Gastrocnemius medialis (tissue), 4 donors: ENCODE data around the gene ARSI. TPM values are rescaled to one million over a fixed set of nuclear protein-coding genes. Genes with fewer than 3 reads are reported as not detected.

Experiments
- ATAC-seq, 2 donors: fragments of 150-250 bp; one replicate each; pipeline ENCODE4 v1.9.1; 2016
- DNase-seq, 2 donors: peaks; one replicate each; pipeline ENCODE4 v3.0.0-alpha.2; 2019
- H3K27ac ChIP-seq, 4 donors: fragments of 200-600 bp; sonication (generic); 1 replicate in 1 of 4; 2 replicates in 3 of 4; pipeline ENCODE4 v1.5.1; 2016 to 2018; ENCODE audit warnings: mild to moderate bottlenecking in 2 of 4, moderate library complexity in 1 of 4
- H3K27me3 ChIP-seq, 3 donors: fragments of 200-600 bp; sonication (generic) in 2 of 3; 1 replicate in 1 of 3; 2 replicates in 2 of 3; pipeline versions ENCODE4 v1.5.1 to v1.6.0; 2016 to 2019; ENCODE audit warnings: mild to moderate bottlenecking in 1 of 3, moderate library complexity in 1 of 3
- H3K36me3 ChIP-seq, 2 donors: fragments of 200-600 bp; sonication (generic) in 1 of 2; one replicate each; pipeline ENCODE4 v1.5.1; 2017 to 2018
- H3K4me1 ChIP-seq, 2 donors: fragments of 200-600 bp; sonication (generic) in 1 of 2; one replicate each; pipeline ENCODE4 v1.5.1; 2016 to 2017; ENCODE audit warnings: mild to moderate bottlenecking in 2 of 2
- H3K4me3 ChIP-seq, 4 donors: fragments of 200-600 bp; sonication (generic) in 3 of 4; 1 replicate in 1 of 4; 2 replicates in 3 of 4; pipeline ENCODE4 v1.5.1; 2016 to 2019; ENCODE audit warnings: mild to moderate bottlenecking in 2 of 4
- H3K9me3 ChIP-seq, 3 donors: fragments of 200-600 bp; sonication (generic) in 2 of 3; 1 replicate in 1 of 3; 2 replicates in 2 of 3; pipeline ENCODE4 v1.5.1; 2016 to 2019
- CTCF ChIP-seq, 5 experiments: fragments of 450-650 bp in 3 of 5; fragments of 200-600 bp in 2 of 5; sonication (generic) in 2 of 5; IDR thresholded peaks in 4 of 5; conservative IDR thresholded peaks in 1 of 5; 1 replicate in 4 of 5; 2 replicates in 1 of 5; pipeline ENCODE4 v1.5.1; 2016 to 2019; ENCODE audit warnings: antibody characterized with exemption in 5 of 5, mild to moderate bottlenecking in 3 of 5, moderate library complexity in 3 of 5
- POLR2A ChIP-seq, 2 donors: fragments of 450-650 bp; IDR thresholded peaks; one replicate each; pipeline ENCODE4 v1.6.1; 2017; ENCODE audit warnings: antibody characterized with exemption in 2 of 2, mild to moderate bottlenecking in 2 of 2, moderate library complexity in 2 of 2
- in situ Hi-C, 4 donors: fragments of 200-750 bp; cut with MboI; loops; one replicate each; pipeline versions ENCODE4 v1.15.0 to v1.8.0; 2017; ENCODE audit warnings: low sequenced_read_pairs in 4 of 4
- intact Hi-C: fragments of 100-400 bp; cut with DNase I; formaldehyde crosslinking; loops from one replicate; pipeline ENCODE4 v1.15.1; 2023; ENCODE audit warnings: low total_unique reads
- total RNA-seq, 4 donors: library from RNA; depleted of rRNA; stranded (reverse); fragments of >200 nt; gene quantifications; one replicate each; pipeline versions ENCODE4 v1.1.0 to v1.2.3, GENCODE V29; 2016

ARSI gene
- total RNA-seq, 4 donors from 2014 or later = not detected

- Histone ChIP-seq H3K27ac (no peak overlapping the region), H3K4me1 (peaks cover 0 to 5% of the 10 kb centered on the region in 2 donors), H3K27me3 (no peaks in the 10 kb centered on the region), H3K9me3 (no peaks in the 10 kb centered on the region), H3K4me3 (peak overlapping the region; percentile 35 to 53 (median 48)), H3K36me3 (no peaks in the 10 kb centered on the region)
- no peak for DNase-seq
- TF ChIP-seq CTCF (IDR thresholded peaks at IDR 0.05 in 4 of 5, conservative IDR thresholded peaks at IDR 0.05 in 1 of 5) (no peak), POLR2A (IDR thresholded peaks at IDR 0.05) (no peak)
- no peak for ATAC-seq
- in situ Hi-C loops = no loop called here
- intact Hi-C loops = no loop called here
Measured at GRCh38 chr5:150303070-150303615, 438 bp upstream of the ARSI start.

- Histone ChIP-seq H3K4me1 (peaks cover 0 to 5% of the 10 kb centered on the region in 2 donors), H3K9me3 (no peaks in the 10 kb centered on the region), H3K36me3 (no peaks in the 10 kb centered on the region), H3K27ac (no peak overlapping the region), H3K4me3 (peak overlapping the region in 2 of 4 donors; percentile 50 to 53), H3K27me3 (no peaks in the 10 kb centered on the region)
- no peak for TF ChIP-seq CTCF (IDR thresholded peaks at IDR 0.05 in 4 of 5, conservative IDR thresholded peaks at IDR 0.05 in 1 of 5)
- TF ChIP-seq POLR2A (IDR thresholded peaks at IDR 0.05) = no peak
- in situ Hi-C loops = no loop called here
- DNase-seq (no peak), ATAC-seq (no peak)
- intact Hi-C loops = no loop called here
Measured at GRCh38 chr5:150301901-150302300, 804 bp downstream of the ARSI start.

- Histone ChIP-seq H3K27ac (no peak overlapping the region), H3K9me3 (no peaks in the 10 kb centered on the region), H3K36me3 (no peaks in the 10 kb centered on the region), H3K4me1 (peaks cover 0 to 5% of the 10 kb centered on the region in 2 donors), H3K4me3 (no peak overlapping the region), H3K27me3 (no peaks in the 10 kb centered on the region)
- ATAC-seq = no peak
- DNase-seq = no peak
- intact Hi-C loops = no loop called here
- TF ChIP-seq CTCF (IDR thresholded peaks at IDR 0.05 in 4 of 5, conservative IDR thresholded peaks at IDR 0.05 in 1 of 5) (no peak), POLR2A (IDR thresholded peaks at IDR 0.05) (no peak)
- in situ Hi-C loops = no loop called here
Measured at GRCh38 chr5:150301170-150301505, 1.6 kb downstream of the ARSI start.

GRCh38 chr5:150300496-150301169 is 2.1 kb downstream of the ARSI start:
- DNase-seq (no peak), ATAC-seq (no peak)
- Histone ChIP-seq H3K27ac (no peak overlapping the region), H3K4me1 (peaks cover 0 to 5% of the 10 kb centered on the region in 2 donors), H3K27me3 (no peaks in the 10 kb centered on the region), H3K4me3 (no peak overlapping the region), H3K36me3 (no peaks in the 10 kb centered on the region), H3K9me3 (no peaks in the 10 kb centered on the region)
- intact Hi-C loops (no loop called here), in situ Hi-C loops (no loop called here)
- TF ChIP-seq CTCF (IDR thresholded peaks at IDR 0.05 in 4 of 5, conservative IDR thresholded peaks at IDR 0.05 in 1 of 5) (no peak), POLR2A (IDR thresholded peaks at IDR 0.05) (no peak)
